ENCODE measurements around the gene CLBA1. TPM values are rescaled to one million over a fixed set of nuclear protein-coding genes. Genes with fewer than 3 reads are reported as not detected.

CLBA1 gene
- polyA plus RNA-seq, 1 of the 3 experiments (the other 2 are of a cell fraction): 18.5 TPM

DNA sequence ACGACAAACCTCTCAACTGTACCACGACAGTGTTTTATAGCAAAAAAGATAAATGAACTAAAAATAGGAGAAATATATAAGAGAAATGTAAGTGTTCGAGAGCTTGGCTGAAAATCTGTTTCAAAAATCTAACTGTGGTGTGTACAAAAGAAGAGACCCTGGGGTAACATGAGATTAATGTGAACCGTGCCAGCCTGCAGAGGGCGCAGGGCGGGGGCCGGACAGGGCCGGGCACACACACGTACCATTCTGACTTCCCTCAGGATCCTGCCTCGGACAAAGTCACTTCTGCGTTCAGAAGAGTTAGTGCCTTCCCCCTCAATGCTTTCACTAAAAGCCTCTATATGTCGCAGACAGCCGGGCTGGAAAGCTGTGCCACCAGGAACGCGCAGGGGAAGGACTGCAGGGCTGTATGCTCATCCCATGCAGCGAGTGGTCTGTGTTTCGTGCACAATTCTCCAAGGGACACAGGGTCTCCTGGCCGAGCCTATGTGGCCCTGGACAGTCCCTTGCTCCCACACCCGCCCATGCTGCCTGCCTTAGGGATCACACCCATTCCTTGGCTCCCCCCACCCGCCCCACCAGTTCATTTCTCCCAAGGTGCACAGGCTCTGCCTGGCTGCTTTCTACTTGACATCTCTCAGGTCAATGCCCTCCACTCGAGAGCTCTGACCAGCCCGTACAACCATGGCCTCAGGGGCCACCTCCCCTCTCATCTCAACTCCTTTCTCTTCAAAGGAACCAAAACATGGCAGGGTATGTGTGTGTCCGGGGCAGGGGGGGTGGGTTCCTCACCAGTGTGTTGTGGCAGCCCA lies 26.8 kb downstream of the CLBA1 start:
- Histone ChIP-seq H3K79me2 (ENCODE audit: insufficient read depth) (peaks cover 98% of the 10 kb centered on the region), H3K27ac (ENCODE audit: low read depth in 2 of 2, low read length in 1 of 2) (peak overlapping the region in 1 of 2 experiments; percentile 39; a peak in 1 of 4 replicates), H3K9ac (no peak overlapping the region), H3K9me3 (no peaks in the 10 kb centered on the region), H3K9me2 (no peaks in the 10 kb centered on the region), H3K4me1 (ENCODE audit: control insufficient read depth in 1 of 2, insufficient read depth in 2 of 2, low read depth in 1 of 2, low read length in 1 of 2) (peaks cover 33 to 47% of the 10 kb centered on the region in 2 experiments), H2AFZ (ENCODE audit: low read depth) (no peak overlapping the region), H3K27me3 (ENCODE audit: insufficient read depth) (no peaks in the 10 kb centered on the region), H3K4me3 (ENCODE audit: low read depth in 2 of 2, low read length in 1 of 2) (no peak overlapping the region), H3K36me3 (replicated peaks in 1 of 2; ENCODE audit: control insufficient read depth in 1 of 2, insufficient read depth in 2 of 2, low read length in 1 of 2) (peaks cover 22 to 29% of the 10 kb centered on the region in 2 experiments), H3K4me2 (peak overlapping the region; percentile 46; the same call in 1 of the 2 replicates), H4K20me1 (ENCODE audit: insufficient read depth) (peaks cover 96% of the 10 kb centered on the region), H3F3A (replicated peaks; ENCODE audit: insufficient read depth) (peaks cover 21% of the 10 kb centered on the region)
- 59% methylated on average over 17 of the region's 23 CpGs for WGBS (ENCODE audit: low lambda C conversion rate)
- peak; percentile 72 for DNase-seq
- CTCF ChIA-PET: interaction anchor here (0.7 to 10.9 kb wide), 11 partner anchors 11 to 77 kb away, joined by 3 to 138 read pairs (median 4); partner anchors contain the start of gene CLBA1
- TF ChIP-seq SMC3 (IDR thresholded peaks at IDR 0.05; ENCODE audit: low read depth, low read length) (peak; percentile 46; the same call in 1 of the 2 replicates), CHD2 (IDR thresholded peaks at IDR 0.05; ENCODE audit: low read length, partially characterized antibody) (no peak), RAD21 (IDR thresholded peaks at IDR 0.05; ENCODE audit: low read length) (peak; percentile 37; the same call in 1 of the 2 replicates)
- TF ChIP-seq, protein P1, sequence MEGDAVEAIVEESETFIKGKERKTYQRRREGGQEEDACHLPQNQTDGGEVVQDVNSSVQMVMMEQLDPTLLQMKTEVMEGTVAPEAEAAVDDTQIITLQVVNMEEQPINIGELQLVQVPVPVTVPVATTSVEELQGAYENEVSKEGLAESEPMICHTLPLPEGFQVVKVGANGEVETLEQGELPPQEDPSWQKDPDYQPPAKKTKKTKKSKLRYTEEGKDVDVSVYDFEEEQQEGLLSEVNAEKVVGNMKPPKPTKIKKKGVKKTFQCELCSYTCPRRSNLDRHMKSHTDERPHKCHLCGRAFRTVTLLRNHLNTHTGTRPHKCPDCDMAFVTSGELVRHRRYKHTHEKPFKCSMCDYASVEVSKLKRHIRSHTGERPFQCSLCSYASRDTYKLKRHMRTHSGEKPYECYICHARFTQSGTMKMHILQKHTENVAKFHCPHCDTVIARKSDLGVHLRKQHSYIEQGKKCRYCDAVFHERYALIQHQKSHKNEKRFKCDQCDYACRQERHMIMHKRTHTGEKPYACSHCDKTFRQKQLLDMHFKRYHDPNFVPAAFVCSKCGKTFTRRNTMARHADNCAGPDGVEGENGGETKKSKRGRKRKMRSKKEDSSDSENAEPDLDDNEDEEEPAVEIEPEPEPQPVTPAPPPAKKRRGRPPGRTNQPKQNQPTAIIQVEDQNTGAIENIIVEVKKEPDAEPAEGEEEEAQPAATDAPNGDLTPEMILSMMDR (IDR thresholded peaks at IDR 0.05): peak; percentile 67
- POLR2A ChIA-PET: interaction anchor here (0.6 kb wide), 1 partner anchor 9 kb away, joined by 3 read pairs; no protein-coding TSS in a partner anchor

DNA sequence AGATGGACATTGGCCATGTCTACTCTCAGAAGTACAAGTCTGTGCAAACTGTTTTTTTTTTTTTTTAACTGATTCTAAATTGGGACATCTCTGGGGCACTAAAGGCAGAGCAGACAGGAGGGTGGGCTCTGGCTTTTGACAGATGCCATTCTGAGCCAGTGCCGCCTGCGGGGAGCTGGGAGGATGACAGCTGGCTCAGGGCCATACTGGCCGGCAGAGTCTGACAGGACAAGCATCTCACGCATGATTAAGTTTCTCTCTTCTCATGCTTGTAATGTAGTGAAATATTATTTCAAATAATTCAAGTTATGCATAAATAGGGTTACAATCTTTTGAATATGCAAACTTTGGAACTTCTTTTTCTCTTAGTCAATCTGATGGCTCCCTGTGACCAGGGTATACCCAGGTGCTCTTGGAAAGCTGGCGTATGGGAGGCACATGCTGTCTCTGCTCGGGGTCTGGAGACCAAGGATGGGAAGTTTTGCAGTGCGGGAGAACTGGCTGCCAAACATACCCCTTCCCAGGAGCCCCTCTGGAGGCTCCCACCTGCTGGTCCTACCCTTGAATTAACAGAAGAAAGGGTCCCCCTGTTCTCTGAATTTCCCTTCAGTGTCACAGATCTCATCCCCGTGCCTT lies 27.7 kb downstream of the CLBA1 start:
- CTCF ChIA-PET: interaction anchor here (0.7 to 10.9 kb wide), 10 partner anchors 12 to 78 kb away, joined by 3 to 138 read pairs (median 4); no protein-coding TSS in a partner anchor
- peak overlapping the region; percentile 46; the same call in 1 of the 2 replicates for H3K4me2 ChIP-seq
- 46% methylated on average over 8 of the region's 8 CpGs for WGBS (ENCODE audit: low lambda C conversion rate)

More for the DNA sequence above, 27.7 kb downstream of the CLBA1 start:
- peaks cover 21% of the 10 kb centered on the region for H3F3A ChIP-seq (replicated peaks; ENCODE audit: insufficient read depth)
- POLR2A ChIA-PET: no interaction called here
- H3K9ac ChIP-seq: no peak overlapping the region
- no peak overlapping the region for H3K4me3 ChIP-seq (ENCODE audit: low read depth in 2 of 2, low read length in 1 of 2)
- H3K9me3 ChIP-seq: no peaks in the 10 kb centered on the region
- TF ChIP-seq NFIC (IDR thresholded peaks at IDR 0.05; ENCODE audit: borderline replicate concordance) (peak; percentile 44; the same call in 1 of the 2 replicates), FOXJ3 (CRISPR knock-in tag; IDR thresholded peaks at IDR 0.05) (no peak), SMC3 (IDR thresholded peaks at IDR 0.05; ENCODE audit: low read depth, low read length) (peak; percentile 18; the same call in 1 of the 2 replicates), EP300 (IDR thresholded peaks at IDR 0.05; ENCODE audit: borderline replicate concordance in 1 of 2, low read depth in 1 of 2, low read length in 1 of 2) (peak in 1 of 2 experiments; percentile 27; a peak in 1 of 4 replicates), MXI1 (IDR thresholded peaks at IDR 0.05; ENCODE audit: low read depth, low read length) (peak; percentile 98), CHD2 (IDR thresholded peaks at IDR 0.05; ENCODE audit: low read length, partially characterized antibody) (peak; percentile 26), RAD21 (IDR thresholded peaks at IDR 0.05; ENCODE audit: low read length) (peak; percentile 14; the same call in 1 of the 2 replicates)
- TF ChIP-seq, protein P2, sequence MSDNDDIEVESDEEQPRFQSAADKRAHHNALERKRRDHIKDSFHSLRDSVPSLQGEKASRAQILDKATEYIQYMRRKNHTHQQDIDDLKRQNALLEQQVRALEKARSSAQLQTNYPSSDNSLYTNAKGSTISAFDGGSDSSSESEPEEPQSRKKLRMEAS (IDR thresholded peaks at IDR 0.05; ENCODE audit: low read depth): no peak; the same call in 1 of the 2 replicates
- TF ChIP-seq, protein P3, sequence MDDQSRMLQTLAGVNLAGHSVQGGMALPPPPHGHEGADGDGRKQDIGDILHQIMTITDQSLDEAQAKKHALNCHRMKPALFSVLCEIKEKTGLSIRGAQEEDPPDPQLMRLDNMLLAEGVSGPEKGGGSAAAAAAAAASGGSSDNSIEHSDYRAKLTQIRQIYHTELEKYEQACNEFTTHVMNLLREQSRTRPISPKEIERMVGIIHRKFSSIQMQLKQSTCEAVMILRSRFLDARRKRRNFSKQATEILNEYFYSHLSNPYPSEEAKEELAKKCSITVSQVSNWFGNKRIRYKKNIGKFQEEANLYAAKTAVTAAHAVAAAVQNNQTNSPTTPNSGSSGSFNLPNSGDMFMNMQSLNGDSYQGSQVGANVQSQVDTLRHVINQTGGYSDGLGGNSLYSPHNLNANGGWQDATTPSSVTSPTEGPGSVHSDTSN (IDR thresholded peaks at IDR 0.05): peak; percentile 52
- H3K4me1 ChIP-seq (ENCODE audit: control insufficient read depth in 1 of 2, insufficient read depth in 2 of 2, low read depth in 1 of 2, low read length in 1 of 2): peaks cover 39 to 47% of the 10 kb centered on the region in 2 experiments
- peaks cover 100% of the 10 kb centered on the region for H3K79me2 ChIP-seq (ENCODE audit: insufficient read depth)
- DNase-seq: peak; percentile 85
- peak overlapping the region in 1 of 2 experiments; percentile 43; a peak in 3 of 4 replicates for H3K27ac ChIP-seq (ENCODE audit: low read depth in 2 of 2, low read length in 1 of 2)
- H3K9me2 ChIP-seq: no peaks in the 10 kb centered on the region
- H3K36me3 ChIP-seq (replicated peaks in 1 of 2; ENCODE audit: control insufficient read depth in 1 of 2, insufficient read depth in 2 of 2, low read length in 1 of 2): peaks cover 22 to 27% of the 10 kb centered on the region in 2 experiments
- H4K20me1 ChIP-seq (ENCODE audit: insufficient read depth): peaks cover 98% of the 10 kb centered on the region
- no peak overlapping the region for H2AFZ ChIP-seq (ENCODE audit: low read depth)
- H3K27me3 ChIP-seq (ENCODE audit: insufficient read depth): no peaks in the 10 kb centered on the region
